GM12878 (cell line): ENCODE measurements around the gene SERPINE2. TPM values are rescaled to one million over a fixed set of nuclear protein-coding genes. Genes with fewer than 3 reads are reported as not detected.

Experiments used
- ATAC-seq: fragments of 200-7000 bp; cut with Tn5 transposase; 3 replicates; pipeline ENCODE4 v1.9.1; 2020; ENCODE audit warnings: mild to moderate bottlenecking, moderate library complexity
- BruUV-seq: library from RNA; stranded (reverse); fragments of 400-500 nt; replicated peaks from 2 replicates; lab custom pipeline; 2021; lab: Mats Ljungman, UMichigan
- CTCF ChIA-PET: fragments of 300-600 bp; sonication (Branson Sonifier 250); formaldehyde crosslinking; extraction: SDS; loops from one replicate; lab custom pipeline; 2021; ENCODE audit warnings: inconsistent platforms; lab: Yijun Ruan, JAX
- POLR2A ChIA-PET: fragments of 350-600 bp; formaldehyde crosslinking; extraction: SDS; loops from one replicate; lab custom pipeline; 2021; ENCODE audit warnings: inconsistent platforms; lab: Charles Lee
- RAD21 ChIA-PET: fragments of 300-600 bp; sonication (Branson Sonifier 250); formaldehyde crosslinking; loops from one replicate; lab custom pipeline; 2023; ENCODE audit warnings: antibody characterized with exemption; ENCODE audit not compliant: unreplicated experiment; lab: Charles Lee
- SMC1A ChIA-PET: fragments of 300-600 bp; sonication (Branson Sonifier 250); formaldehyde crosslinking; loops from one replicate; lab custom pipeline; 2023; ENCODE audit not compliant: unreplicated experiment, uncharacterized antibody; lab: Charles Lee
- DNase-seq: peaks from one replicate; pipeline ENCODE4 v3.0.0-alpha.2; 2011; ENCODE audit warnings: low read depth, low spot score
- FAIRE-seq: peaks from 3 replicates; lab custom pipeline; 2011; peaks lifted over from hg19 to GRCh38; lab: Jason Lieb, UNC
- H2AFZ ChIP-seq: 2 replicates; pipeline ENCODE4 v1.6.0; 2011; ENCODE audit warnings: low read depth, low read length, control low read depth; ENCODE audit not compliant: control insufficient read depth
- H3K27ac ChIP-seq: 2 replicates; pipeline ENCODE4 v1.5.1; 2011; ENCODE audit warnings: control low read depth; ENCODE audit not compliant: control insufficient read depth, insufficient read depth
- H3K27me3 ChIP-seq, 2 experiments: replicated peaks in 1 of 2; 2 replicates each; pipeline versions ENCODE4 v1.6.0 to v1.6.1; 2011; ENCODE audit warnings: low read length in 1 of 2; ENCODE audit not compliant: control insufficient read depth in 2 of 2, insufficient read depth in 2 of 2
- H3K36me3 ChIP-seq, 2 experiments: 2 replicates each; pipeline ENCODE4 v1.5.1; 2011; ENCODE audit warnings: low read length in 1 of 2; ENCODE audit not compliant: control insufficient read depth in 2 of 2, insufficient read depth in 2 of 2
- H3K4me1 ChIP-seq: 2 replicates; pipeline ENCODE4 v1.6.1; 2011; ENCODE audit warnings: mild to moderate bottlenecking, low read length, moderate library complexity, mixed read lengths; ENCODE audit not compliant: control insufficient read depth, insufficient read depth
- H3K4me2 ChIP-seq: 2 replicates; pipeline ENCODE4 v1.6.0; 2011; ENCODE audit warnings: control low read depth; ENCODE audit not compliant: control insufficient read depth, insufficient read depth
- H3K4me3 ChIP-seq: fragments of 200-600 bp; sonication (generic); 2 replicates; pipeline ENCODE4 v1.5.1; 2016
- H3K79me2 ChIP-seq: 2 replicates; pipeline ENCODE4 v1.6.0; 2011; ENCODE audit warnings: low read length; ENCODE audit not compliant: control insufficient read depth, insufficient read depth
- H3K9ac ChIP-seq: 2 replicates; pipeline ENCODE4 v1.8.0; 2011; ENCODE audit warnings: low read length, control low read depth, mixed read lengths; ENCODE audit not compliant: control insufficient read depth, insufficient read depth
- H3K9me3 ChIP-seq: replicated peaks from 3 replicates; pipeline ENCODE4 v1.5.1; 2011; ENCODE audit warnings: mild to moderate bottlenecking, low read length; ENCODE audit not compliant: control insufficient read depth, insufficient read depth
- H4K20me1 ChIP-seq: 2 replicates; pipeline ENCODE4 v1.6.0; 2011; ENCODE audit not compliant: control insufficient read depth, insufficient read depth
- ATF7 ChIP-seq: fragments of 450-650 bp; IDR thresholded peaks from 2 replicates; pipeline ENCODE4 v1.6.1; 2016; ENCODE audit warnings: low read depth, mild to moderate bottlenecking
- CHD1 ChIP-seq: IDR thresholded peaks from 2 replicates; pipeline ENCODE4 v1.6.1; 2012; ENCODE audit warnings: low read depth, low read length, improper control_type of control experiment
- CHD2 ChIP-seq: IDR thresholded peaks from 2 replicates; pipeline ENCODE4 v1.6.1; 2011; ENCODE audit warnings: low read depth, low read length, improper control_type of control experiment, borderline replicate concordance
- DPF2 ChIP-seq: fragments of 450-650 bp; IDR thresholded peaks from 2 replicates; pipeline ENCODE4 v1.6.1; 2017; ENCODE audit warnings: mild to moderate bottlenecking
- FOS ChIP-seq: IDR thresholded peaks from 3 replicates; pipeline ENCODE4 v1.6.1; 2011; ENCODE audit warnings: borderline replicate concordance; ENCODE audit not compliant: insufficient read length; ENCODE audit errors: extremely low read depth
- GATAD2B ChIP-seq: fragments of 450-650 bp; conservative IDR thresholded peaks from 2 replicates; pipeline ENCODE4 v1.6.1; 2017; ENCODE audit warnings: low read depth, mild to moderate bottlenecking, moderate library complexity
- HCFC1 ChIP-seq: fragments of 150-350 bp; IDR thresholded peaks from 2 replicates; pipeline ENCODE4 v1.6.1; 2014; ENCODE audit warnings: low read length
- IRF4 ChIP-seq: IDR thresholded peaks from 2 replicates; pipeline ENCODE4 v1.6.1; 2011; ENCODE audit warnings: low read depth, low read length
- NFIC ChIP-seq: IDR thresholded peaks from 2 replicates; pipeline ENCODE4 v1.6.1; 2012; ENCODE audit warnings: low read depth, mild to moderate bottlenecking, inconsistent platforms, low read length, moderate library complexity
- POLR2AphosphoS5 ChIP-seq: IDR thresholded peaks from 2 replicates; pipeline ENCODE4 v1.6.1; 2011; ENCODE audit warnings: mild to moderate bottlenecking, low read length, inconsistent platforms
- TAF1 ChIP-seq: IDR thresholded peaks from 2 replicates; pipeline ENCODE4 v1.6.1; 2011; ENCODE audit warnings: mild to moderate bottlenecking, low read depth, low read length, borderline replicate concordance
- ZBTB4 ChIP-seq: fragments of 450-650 bp; formaldehyde crosslinking; IDR thresholded peaks from 2 replicates; pipeline ENCODE4 v1.4.0; 2022; ENCODE audit warnings: mild to moderate bottlenecking, moderate library complexity
- WGBS: methylation state at CpG from one replicate; pipeline ENCODE4 v1.1.6; 2016; ENCODE audit warnings: low lambda C conversion rate; ENCODE audit not compliant: insufficient replicate concordance, insufficient coverage; ENCODE audit errors: missing lambda C conversion rate; 5-methylcytosine and 5-hydroxymethylcytosine counted together
- in situ Hi-C: fragments of 300-500 bp; cut with MboI; formaldehyde crosslinking; loops from 9 replicates; pipeline ENCODE4 v1.14.3; 2018; ENCODE audit warnings: mixed read lengths
- intact Hi-C: fragments of 100-400 bp; cut with micrococcal nuclease; formaldehyde crosslinking; loops from one replicate; pipeline ENCODE4 v1.14.2; 2022; ENCODE audit not compliant: unreplicated experiment
- polyA plus RNA-seq, 11 experiments: library from polyadenylated mRNA; depleted of rRNA in 4 of 11; unstranded in 6 of 11; stranded (reverse) in 5 of 11; fragments of >200 nt; fragmentation: Nextera tagmentation in 4 of 11; fragmentation: Illumina TruSeq in 1 of 11; extraction: Ambion mirVana in 4 of 11; extraction: Trizol in 1 of 11; gene quantifications; 1 replicate in 1 of 11; 2 replicates in 10 of 11; pipeline versions ENCODE4 v1.2.1 to v1.2.3, GENCODE V29; 2011 to 2016; ENCODE audit warnings: inconsistent platforms in 2 of 11, missing spikeins in 2 of 11, low read depth in 1 of 11
- total RNA-seq, 4 experiments: library from RNA; depleted of rRNA in 3 of 4; stranded (reverse); fragments of >200 nt in 3 of 4; fragmentation: Illumina TruSeq in 1 of 4; extraction: Trizol in 1 of 4; gene quantifications; 2 replicates each; pipeline versions ENCODE4 v1.2.1 to v1.2.3, GENCODE V29; 2013 to 2021

Gene SERPINE2
- total and polyA plus RNA-seq, 10 of the 15 experiments (the other 5 are each of a cell fraction or from before 2014, with no cell fraction given), result 0.18 to 1.7 (median 0.39) TPM

DNA sequence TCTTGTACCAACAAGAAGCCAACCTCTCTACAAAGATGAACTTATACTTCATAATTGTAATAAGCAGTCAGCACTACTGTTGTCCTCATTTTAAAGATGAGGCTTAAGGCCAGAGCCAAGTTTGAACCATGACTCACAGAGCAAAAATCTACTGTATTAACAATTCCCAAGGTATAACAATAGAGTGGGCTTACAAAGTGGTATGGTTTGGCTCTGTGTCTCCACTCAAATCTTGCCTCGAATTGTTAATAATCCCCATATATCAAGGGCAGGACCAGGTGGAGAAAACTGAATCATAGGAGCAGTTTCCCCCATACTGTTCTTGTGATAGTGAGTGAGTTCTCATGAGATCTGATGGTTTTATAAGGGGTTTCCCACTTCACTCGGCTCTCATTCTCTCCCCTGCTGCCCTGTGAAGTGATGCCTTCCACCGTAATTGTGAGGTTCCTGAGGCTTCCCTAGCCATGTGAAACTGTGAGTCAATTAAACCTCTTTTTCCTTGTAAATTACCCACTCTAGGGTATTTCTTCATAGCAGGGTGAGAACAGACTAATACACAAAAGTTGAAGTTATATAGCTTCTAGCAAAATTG, 62.4 kb downstream of the SERPINE2 start:
- no peak overlapping the region for H3K4me2 ChIP-seq
- TF ChIP-seq POLR2AphosphoS5, result no peak
- TF ChIP-seq GATAD2B, result no peak
- TF ChIP-seq FOS, result no peak
- TF ChIP-seq HCFC1, result no peak
- no peak for TF ChIP-seq NFIC
- no peak for TF ChIP-seq DPF2
- TF ChIP-seq ATF7, result no peak
- no peak for TF ChIP-seq CHD2
- no peak for TF ChIP-seq ZBTB4
- TF ChIP-seq CHD1, result no peak
- TF ChIP-seq IRF4, result no peak
- TF ChIP-seq TAF1, result no peak
- intact Hi-C loops (loop anchor here (10.0 kb wide), 2 partner anchors 668 to 798 kb away; no protein-coding TSS in a partner anchor), in situ Hi-C loops (loop anchor here (25.0 kb wide), 1 partner anchor 661 kb away; no protein-coding TSS in a partner anchor)
- no peak for DNase-seq
- no peaks in the 10 kb centered on the region for H3K27me3 ChIP-seq
- H3K4me1 ChIP-seq, result no peaks in the 10 kb centered on the region
- H4K20me1 ChIP-seq, result no peaks in the 10 kb centered on the region
- ATAC-seq, result no peak; the same call in 2 of the 3 replicates
- no peaks in the 10 kb centered on the region for H3K79me2 ChIP-seq
- H3K36me3 ChIP-seq, result no peaks in the 10 kb centered on the region
- ChIA-PET CTCF (interaction anchor here (1.7 to 11.9 kb wide), 2 partner anchors 10 to 16 kb away, joined by 9 to 149 read pairs; no protein-coding TSS in a partner anchor), POLR2A (no interaction called here), RAD21 (interaction anchor here (1.0 to 1.2 kb wide), 2 partner anchors 9 to 307 kb away, joined by 3 read pairs; no protein-coding TSS in a partner anchor), SMC1A (no interaction called here)
- FAIRE-seq, result no peak
- 16% methylated on average over 3 of the region's 3 CpGs for WGBS
- BruUV-seq, result no TSS peak
- H3K9me3 ChIP-seq, result no peaks in the 10 kb centered on the region
- H2AFZ ChIP-seq, result no peak overlapping the region
- no peak overlapping the region for H3K9ac ChIP-seq
- H3K4me3 ChIP-seq, result no peak overlapping the region
- no peak overlapping the region for H3K27ac ChIP-seq
